ENCODE measurements around the gene ART5. TPM values are rescaled to one million over a fixed set of nuclear protein-coding genes. Genes with fewer than 3 reads are reported as not detected.
"Not testable (repeated sequence)": the region's sequence is repeated elsewhere in the genome, so short reads cannot be mapped to it uniquely, and the experiment has no call there.

ART5 gene
- total and polyA plus RNA-seq, 2 donors from 2014 or later, result 2.8 TPM; not detected in 1

DNA sequence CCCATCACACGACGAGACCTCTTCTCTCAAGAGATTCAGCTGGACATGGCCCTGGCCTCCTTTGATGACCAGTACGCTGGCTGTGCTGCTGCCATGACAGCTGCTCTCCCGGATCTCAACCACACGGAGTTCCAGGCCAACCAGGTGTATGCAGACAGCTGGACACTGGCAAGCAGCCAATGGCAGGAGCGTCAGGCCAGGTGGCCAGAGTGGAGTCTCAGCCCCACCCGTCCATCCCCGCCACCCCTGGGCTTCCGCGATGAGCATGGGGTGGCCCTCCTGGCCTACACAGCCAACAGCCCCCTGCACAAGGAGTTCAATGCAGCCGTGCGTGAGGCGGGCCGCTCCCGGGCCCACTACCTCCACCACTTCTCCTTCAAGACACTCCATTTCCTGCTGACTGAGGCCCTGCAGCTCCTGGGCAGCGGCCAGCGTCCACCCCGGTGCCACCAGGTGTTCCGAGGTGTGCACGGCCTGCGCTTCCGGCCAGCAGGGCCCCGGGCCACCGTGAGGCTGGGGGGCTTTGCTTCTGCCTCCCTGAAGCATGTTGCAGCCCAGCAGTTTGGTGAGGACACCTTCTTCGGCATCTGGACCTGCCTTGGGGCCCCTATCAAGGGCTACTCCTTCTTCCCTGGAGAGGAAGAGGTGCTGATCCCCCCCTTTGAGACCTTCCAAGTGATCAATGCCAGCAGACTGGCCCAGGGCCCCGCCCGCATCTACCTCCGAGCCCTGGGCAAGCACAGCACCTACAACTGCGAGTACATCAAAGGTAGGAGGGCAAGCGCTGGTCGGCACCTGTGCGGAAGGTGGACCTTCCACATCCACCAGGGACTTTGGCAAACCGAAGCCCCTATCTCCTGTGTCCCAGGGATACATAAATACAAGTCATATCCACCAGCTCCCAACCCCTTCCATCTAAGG lies 18.1 kb upstream of the ART5 start:
- no peak overlapping the region for H3K9ac ChIP-seq (ENCODE audit: low read length in 3 of 3)
- no peak overlapping the region for H3K27ac ChIP-seq (ENCODE audit: low read depth in 2 of 2, low read length in 2 of 2)
- TF ChIP-seq, protein P1, sequence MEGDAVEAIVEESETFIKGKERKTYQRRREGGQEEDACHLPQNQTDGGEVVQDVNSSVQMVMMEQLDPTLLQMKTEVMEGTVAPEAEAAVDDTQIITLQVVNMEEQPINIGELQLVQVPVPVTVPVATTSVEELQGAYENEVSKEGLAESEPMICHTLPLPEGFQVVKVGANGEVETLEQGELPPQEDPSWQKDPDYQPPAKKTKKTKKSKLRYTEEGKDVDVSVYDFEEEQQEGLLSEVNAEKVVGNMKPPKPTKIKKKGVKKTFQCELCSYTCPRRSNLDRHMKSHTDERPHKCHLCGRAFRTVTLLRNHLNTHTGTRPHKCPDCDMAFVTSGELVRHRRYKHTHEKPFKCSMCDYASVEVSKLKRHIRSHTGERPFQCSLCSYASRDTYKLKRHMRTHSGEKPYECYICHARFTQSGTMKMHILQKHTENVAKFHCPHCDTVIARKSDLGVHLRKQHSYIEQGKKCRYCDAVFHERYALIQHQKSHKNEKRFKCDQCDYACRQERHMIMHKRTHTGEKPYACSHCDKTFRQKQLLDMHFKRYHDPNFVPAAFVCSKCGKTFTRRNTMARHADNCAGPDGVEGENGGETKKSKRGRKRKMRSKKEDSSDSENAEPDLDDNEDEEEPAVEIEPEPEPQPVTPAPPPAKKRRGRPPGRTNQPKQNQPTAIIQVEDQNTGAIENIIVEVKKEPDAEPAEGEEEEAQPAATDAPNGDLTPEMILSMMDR (IDR thresholded peaks at IDR 0.05; ENCODE audit: borderline replicate concordance, extremely low read depth, insufficient read depth), result no peak
- intact Hi-C loops (cut with DNase I), result no loop called here
- no peak overlapping the region for H3K4me3 ChIP-seq (ENCODE audit: low read length in 3 of 3)
- no peak for FAIRE-seq
- no peaks in the 10 kb centered on the region for H3K9me3 ChIP-seq (ENCODE audit: control insufficient read depth in 2 of 3, insufficient read depth in 1 of 3, low read length in 3 of 3)
- DNase-seq, result peak in 1 of 5 donors; percentile 64
- H3K4me1 ChIP-seq (ENCODE audit: control insufficient read depth in 2 of 3, insufficient read depth in 2 of 3, low read depth in 1 of 3, low read length in 3 of 3), result no peaks in the 10 kb centered on the region
- H3K27me3 ChIP-seq (ENCODE audit: control insufficient read depth, insufficient read depth, low read length), result no peaks in the 10 kb centered on the region
- H3K36me3 ChIP-seq (ENCODE audit: control insufficient read depth in 2 of 3, insufficient read depth in 3 of 3, low read length in 3 of 3), result no peaks in the 10 kb centered on the region

DNA sequence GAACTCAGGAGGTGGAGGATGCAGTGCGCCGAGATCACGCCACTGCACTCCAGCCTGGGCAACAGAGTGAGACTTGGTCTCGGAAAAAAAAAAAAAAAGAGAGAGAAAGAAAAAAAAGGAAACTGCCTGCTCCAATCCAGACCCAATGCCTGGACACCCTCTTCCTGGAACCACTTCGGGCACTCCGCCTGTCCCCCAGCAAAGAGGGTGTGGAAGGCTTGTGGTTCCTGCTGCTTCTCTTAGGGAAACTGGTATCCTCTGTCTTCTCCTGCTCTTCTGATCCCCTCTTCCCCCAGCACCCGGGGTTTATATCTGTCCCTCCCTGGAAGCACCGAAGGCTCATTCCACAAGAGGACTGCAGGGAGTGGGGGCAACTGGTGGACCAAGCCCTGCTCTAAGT lies 16.5 kb upstream of the ART5 start:
- H3K27ac ChIP-seq (ENCODE audit: low read depth in 2 of 2, low read length in 2 of 2), result no peak overlapping the region
- H3K4me1 ChIP-seq (ENCODE audit: control insufficient read depth in 2 of 3, insufficient read depth in 2 of 3, low read depth in 1 of 3, low read length in 3 of 3), result no peaks in the 10 kb centered on the region
- H3K9ac ChIP-seq (ENCODE audit: low read length in 3 of 3), result no peak overlapping the region
- H3K36me3 ChIP-seq (ENCODE audit: control insufficient read depth in 2 of 3, insufficient read depth in 3 of 3, low read length in 3 of 3), result no peaks in the 10 kb centered on the region
- DNase-seq (no peak), FAIRE-seq (no peak)
- H3K4me3 ChIP-seq (ENCODE audit: low read length in 3 of 3), result no peak overlapping the region
- TF ChIP-seq, protein P1 (IDR thresholded peaks at IDR 0.05; ENCODE audit: borderline replicate concordance, extremely low read depth, insufficient read depth), result no peak
- intact Hi-C loops (cut with DNase I), result no loop called here
- H3K9me3 ChIP-seq (ENCODE audit: control insufficient read depth in 2 of 3, insufficient read depth in 1 of 3, low read length in 3 of 3), result no peaks in the 10 kb centered on the region
- no peaks in the 10 kb centered on the region for H3K27me3 ChIP-seq (ENCODE audit: control insufficient read depth, insufficient read depth, low read length)

DNA sequence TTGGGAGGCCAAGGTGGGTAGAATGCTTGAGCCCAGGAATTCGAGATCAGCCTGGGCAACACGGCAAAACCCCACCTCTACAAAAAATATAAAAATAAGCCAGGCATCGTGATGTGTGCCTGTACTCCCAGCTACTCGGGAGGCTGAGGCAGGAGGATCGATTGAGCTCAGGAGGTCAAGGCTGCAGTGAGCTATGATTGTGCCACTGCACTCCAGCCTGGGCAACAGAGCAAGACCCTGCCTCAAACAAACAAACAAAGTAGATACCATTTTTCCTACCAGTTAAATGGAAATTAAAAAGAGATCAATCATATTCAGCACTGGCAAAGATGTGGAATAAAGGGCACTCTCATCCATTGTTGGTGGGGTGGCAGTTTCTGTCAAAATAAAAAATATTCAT lies 15.5 kb upstream of the ART5 start:
- H3K27ac ChIP-seq (ENCODE audit: low read depth in 2 of 2, low read length in 2 of 2); H3K36me3 ChIP-seq (ENCODE audit: control insufficient read depth in 2 of 3, insufficient read depth in 3 of 3, low read length in 3 of 3); H3K9me3 ChIP-seq (ENCODE audit: control insufficient read depth in 2 of 3, insufficient read depth in 1 of 3, low read length in 3 of 3); H3K4me3 ChIP-seq (ENCODE audit: low read length in 3 of 3); DNase-seq; H3K4me1 ChIP-seq (ENCODE audit: control insufficient read depth in 2 of 3, insufficient read depth in 2 of 3, low read depth in 1 of 3, low read length in 3 of 3); intact Hi-C loops (cut with DNase I); H3K9ac ChIP-seq (ENCODE audit: low read length in 3 of 3); H3K27me3 ChIP-seq (ENCODE audit: control insufficient read depth, insufficient read depth, low read length); FAIRE-seq: not testable (repeated sequence)

DNA sequence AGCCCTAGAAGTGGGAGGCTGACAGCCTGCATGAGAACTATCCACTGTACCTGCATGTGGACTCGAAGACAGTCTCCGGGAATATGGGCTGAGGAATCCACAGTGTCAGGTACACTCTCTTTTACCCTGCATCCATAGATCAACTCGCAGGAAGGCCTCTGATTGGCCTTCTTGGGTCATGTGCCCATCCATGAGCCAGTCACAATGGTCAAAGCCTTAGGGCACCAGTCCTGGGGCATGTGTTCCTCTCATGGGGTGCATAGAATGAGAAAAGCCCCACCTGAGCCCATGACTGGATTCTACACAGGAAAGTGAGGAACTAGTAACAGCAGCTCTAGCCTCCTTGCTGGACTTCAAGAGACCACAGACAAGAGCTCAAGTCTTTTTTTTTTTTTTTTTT lies 13.8 kb upstream of the ART5 start:
- Histone ChIP-seq H3K4me3 (ENCODE audit: low read length in 3 of 3) (no peak overlapping the region), H3K9ac (ENCODE audit: low read length in 3 of 3) (no peak overlapping the region), H3K9me3 (ENCODE audit: control insufficient read depth in 2 of 3, insufficient read depth in 1 of 3, low read length in 3 of 3) (no peaks in the 10 kb centered on the region), H3K27me3 (ENCODE audit: control insufficient read depth, insufficient read depth, low read length) (no peaks in the 10 kb centered on the region), H3K4me1 (ENCODE audit: control insufficient read depth in 2 of 3, insufficient read depth in 2 of 3, low read depth in 1 of 3, low read length in 3 of 3) (no peaks in the 10 kb centered on the region), H3K27ac (ENCODE audit: low read depth in 2 of 2, low read length in 2 of 2) (no peak overlapping the region), H3K36me3 (ENCODE audit: control insufficient read depth in 2 of 3, insufficient read depth in 3 of 3, low read length in 3 of 3) (no peaks in the 10 kb centered on the region)
- TF ChIP-seq, protein P1 (IDR thresholded peaks at IDR 0.05; ENCODE audit: borderline replicate concordance, extremely low read depth, insufficient read depth), result no peak
- FAIRE-seq, result no peak
- intact Hi-C loops (cut with DNase I), result no loop called here
- DNase-seq, result no peak

DNA sequence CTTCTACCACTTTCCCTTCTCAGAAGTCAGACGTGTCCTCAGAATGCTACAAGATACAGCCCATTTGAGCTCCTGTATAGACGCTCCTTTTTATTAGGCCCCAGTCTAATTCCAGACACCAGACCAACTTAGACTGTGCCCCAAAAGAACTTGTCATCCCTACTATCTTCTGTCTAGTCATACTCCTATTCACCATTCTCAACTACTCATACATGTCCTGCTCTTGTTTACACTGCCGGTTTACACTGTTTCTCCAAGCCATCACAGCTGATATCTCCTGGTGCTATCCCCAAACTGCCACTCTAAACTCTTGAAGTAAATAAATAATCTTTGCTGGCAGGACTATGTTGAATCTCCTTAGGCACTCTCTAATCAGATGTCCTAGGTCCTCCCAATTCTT lies 10.7 kb upstream of the ART5 start:
- H3K27ac ChIP-seq (ENCODE audit: low read depth in 2 of 2, low read length in 2 of 2); H3K4me1 ChIP-seq (ENCODE audit: control insufficient read depth in 2 of 3, insufficient read depth in 2 of 3, low read depth in 1 of 3, low read length in 3 of 3); H3K27me3 ChIP-seq (ENCODE audit: control insufficient read depth, insufficient read depth, low read length); DNase-seq; H3K9me3 ChIP-seq (ENCODE audit: control insufficient read depth in 2 of 3, insufficient read depth in 1 of 3, low read length in 3 of 3); intact Hi-C loops (cut with DNase I); H3K4me3 ChIP-seq (ENCODE audit: low read length in 3 of 3); H3K36me3 ChIP-seq (ENCODE audit: control insufficient read depth in 2 of 3, insufficient read depth in 3 of 3, low read length in 3 of 3); H3K9ac ChIP-seq (ENCODE audit: low read length in 3 of 3); FAIRE-seq: not testable (repeated sequence)

DNA sequence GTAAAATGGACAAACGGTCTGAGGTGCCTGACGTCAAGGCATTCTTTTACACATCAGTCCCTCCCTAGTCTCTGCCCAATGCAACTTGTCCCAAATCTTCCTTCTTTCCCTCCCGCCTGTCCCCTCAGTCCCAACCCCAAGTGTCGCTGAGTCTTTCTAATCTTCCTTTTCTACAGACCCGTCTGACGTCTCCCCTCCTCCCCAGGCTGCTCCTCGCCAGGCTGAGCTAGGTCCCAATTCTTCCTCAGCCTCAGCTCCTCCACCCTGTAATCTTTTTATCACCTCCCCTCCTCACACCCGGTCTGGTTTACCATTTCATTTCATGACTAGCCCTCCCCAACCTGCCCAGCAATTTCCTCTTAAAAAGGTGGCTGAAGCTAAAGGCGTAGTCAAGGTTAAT lies 7.6 kb upstream of the ART5 start:
- intact Hi-C loops (cut with DNase I), result not testable (repeated sequence)

More for the DNA sequence above, 7.6 kb upstream of the ART5 start:
- not testable (repeated sequence) for H3K36me3 ChIP-seq (ENCODE audit: control insufficient read depth in 2 of 3, insufficient read depth in 3 of 3, low read length in 3 of 3); H3K4me1 ChIP-seq (ENCODE audit: control insufficient read depth in 2 of 3, insufficient read depth in 2 of 3, low read depth in 1 of 3, low read length in 3 of 3); FAIRE-seq; DNase-seq; H3K27ac ChIP-seq (ENCODE audit: low read depth in 2 of 2, low read length in 2 of 2); H3K27me3 ChIP-seq (ENCODE audit: control insufficient read depth, insufficient read depth, low read length); H3K9ac ChIP-seq (ENCODE audit: low read length in 3 of 3); H3K9me3 ChIP-seq (ENCODE audit: control insufficient read depth in 2 of 3, insufficient read depth in 1 of 3, low read length in 3 of 3); H3K4me3 ChIP-seq (ENCODE audit: low read length in 3 of 3)

Measured in kidney (tissue), 14 donors.